GM23248 (cell line): ENCODE results near the gene SLAIN2.

Experiments
- EZH2 ChIP-seq: fragments of 200-600 bp; sonication (generic); IDR thresholded peaks from 2 replicates; pipeline ENCODE4 v1.6.1; 2018; ENCODE audit warnings: antibody characterized with exemption, mild to moderate bottlenecking; ENCODE audit not compliant: insufficient read depth, poor library complexity, severe bottlenecking
- EZH2phosphoT487 ChIP-seq: fragments of 200-600 bp; sonication (generic); IDR thresholded peaks from 2 replicates; pipeline ENCODE4 v1.6.1; 2018; ENCODE audit warnings: antibody characterized with exemption, moderate library complexity, mild to moderate bottlenecking, low read depth; ENCODE audit not compliant: insufficient read depth

GRCh38 chr4:48388525-48389154, 47.3 kb downstream of the SLAIN2 start:
- TF ChIP-seq EZH2 (no peak), EZH2phosphoT487 (no peak)
